ENCODE data around the gene FDXACB1.

Gene FDXACB1

GRCh38 chr11:111841370-111842053 is 37.5 kb downstream of the FDXACB1 start:
- peak; percentile 80 for DNase-seq

GRCh38 chr11:111840143-111840542 is 38.8 kb downstream of the FDXACB1 start:
- no peak for DNase-seq

- no peak for DNase-seq
Measured at GRCh38 chr11:111838054-111838453, 40.9 kb downstream of the FDXACB1 start.

- no peak for DNase-seq
Measured at GRCh38 chr11:111837366-111837891, 41.5 kb downstream of the FDXACB1 start.

GRCh38 chr11:111836721-111837120 is 42.2 kb downstream of the FDXACB1 start:
- DNase-seq, result no peak

GRCh38 chr11:111836162-111836561 is 42.8 kb downstream of the FDXACB1 start:
- no peak for DNase-seq

- no peak for DNase-seq
Measured at GRCh38 chr11:111835665-111836064, 43.3 kb downstream of the FDXACB1 start.

- DNase-seq, result no peak
Measured at GRCh38 chr11:111834432-111835163, 44.4 kb downstream of the FDXACB1 start.

GRCh38 chr11:111833524-111833923 is 45.4 kb downstream of the FDXACB1 start:
- DNase-seq, result no peak

GRCh38 chr11:111829185-111829968 is 49.6 kb downstream of the FDXACB1 start:
- DNase-seq, result no peak

GRCh38 chr11:111826322-111826950 is 52.5 kb downstream of the FDXACB1 start:
- DNase-seq, result no peak
